Peyer's patch (tissue), 4 donors: ENCODE measurements around the gene OSBPL3.

Source experiments
- POLR2A ChIP-seq, 2 donors: fragments of 450-650 bp; IDR thresholded peaks; one replicate each; pipeline ENCODE4 v1.5.1; 2017; ENCODE audit warnings: antibody characterized with exemption in 2 of 2, mild to moderate bottlenecking in 2 of 2, moderate library complexity in 2 of 2
- TF ChIP-seq, protein P1 (sequence below), 6 experiments: fragments of 450-650 bp in 4 of 6; fragments of 200-600 bp in 2 of 6; sonication (generic) in 1 of 6; IDR thresholded peaks; one replicate each; pipeline ENCODE4 v1.5.1; 2017 to 2019; ENCODE audit warnings: antibody characterized with exemption in 6 of 6, mild to moderate bottlenecking in 3 of 6, moderate library complexity in 1 of 6

DNA sequence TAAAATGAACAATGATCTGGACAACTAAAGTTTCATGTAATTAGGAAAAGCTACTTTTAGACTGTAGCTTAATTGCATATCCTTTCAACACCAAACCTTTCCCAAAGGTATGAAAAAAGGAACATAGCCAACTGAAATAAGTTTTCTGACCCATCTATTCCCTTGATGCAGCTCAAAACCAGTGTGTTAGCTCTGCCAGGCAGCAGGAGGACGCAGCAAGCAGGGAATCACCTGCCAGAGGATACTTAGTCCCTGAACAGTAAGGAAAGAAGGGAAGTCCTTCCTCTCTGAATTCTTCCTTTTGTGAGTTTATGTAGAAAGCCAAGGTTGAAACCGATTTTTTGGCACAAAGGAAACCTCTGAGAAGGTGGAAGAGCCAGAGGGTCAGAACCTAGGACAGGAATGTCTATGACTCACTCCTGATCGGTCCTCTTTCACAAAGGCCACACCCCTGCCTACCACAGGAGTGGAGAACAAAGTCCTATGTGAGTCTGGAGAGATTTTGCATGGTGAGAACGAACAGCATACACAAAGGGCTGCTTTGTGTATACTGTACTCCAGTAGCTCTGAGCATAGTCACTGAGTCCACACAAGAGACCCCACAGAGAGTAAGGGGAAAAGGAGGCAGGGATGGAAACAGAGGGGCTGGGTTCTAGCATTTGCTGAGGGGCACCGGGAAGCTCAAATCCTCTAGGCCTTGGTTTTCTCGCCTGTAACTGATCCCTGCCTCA, 153.9 kb downstream of the OSBPL3 start:
- TF ChIP-seq, protein P1, sequence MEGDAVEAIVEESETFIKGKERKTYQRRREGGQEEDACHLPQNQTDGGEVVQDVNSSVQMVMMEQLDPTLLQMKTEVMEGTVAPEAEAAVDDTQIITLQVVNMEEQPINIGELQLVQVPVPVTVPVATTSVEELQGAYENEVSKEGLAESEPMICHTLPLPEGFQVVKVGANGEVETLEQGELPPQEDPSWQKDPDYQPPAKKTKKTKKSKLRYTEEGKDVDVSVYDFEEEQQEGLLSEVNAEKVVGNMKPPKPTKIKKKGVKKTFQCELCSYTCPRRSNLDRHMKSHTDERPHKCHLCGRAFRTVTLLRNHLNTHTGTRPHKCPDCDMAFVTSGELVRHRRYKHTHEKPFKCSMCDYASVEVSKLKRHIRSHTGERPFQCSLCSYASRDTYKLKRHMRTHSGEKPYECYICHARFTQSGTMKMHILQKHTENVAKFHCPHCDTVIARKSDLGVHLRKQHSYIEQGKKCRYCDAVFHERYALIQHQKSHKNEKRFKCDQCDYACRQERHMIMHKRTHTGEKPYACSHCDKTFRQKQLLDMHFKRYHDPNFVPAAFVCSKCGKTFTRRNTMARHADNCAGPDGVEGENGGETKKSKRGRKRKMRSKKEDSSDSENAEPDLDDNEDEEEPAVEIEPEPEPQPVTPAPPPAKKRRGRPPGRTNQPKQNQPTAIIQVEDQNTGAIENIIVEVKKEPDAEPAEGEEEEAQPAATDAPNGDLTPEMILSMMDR (IDR thresholded peaks at IDR 0.05) = no peak
- TF ChIP-seq POLR2A (IDR thresholded peaks at IDR 0.05) = no peak
